Chondrocyte (in vitro differentiated cells): ENCODE results near the gene AHCY. TPM values are rescaled to one million over a fixed set of nuclear protein-coding genes. Genes with fewer than 3 reads are reported as not detected.
"Not testable (repeated sequence)": the region's sequence is repeated elsewhere in the genome, so short reads cannot be mapped to it uniquely, and the experiment has no call there.

ENCODE experiments used
- DNase-seq: peaks from one replicate; pipeline ENCODE4 v3.0.0; 2021; ENCODE audit warnings: mixed read lengths, low spot score
- H3K27ac Mint-ChIP-seq: one replicate; pipeline ENCODE4 v1.8.0; 2021; ENCODE audit warnings: mild to moderate bottlenecking, moderate library complexity, mixed read lengths; ENCODE audit not compliant: unreplicated experiment
- H3K27me3 Mint-ChIP-seq: 2 replicates; pipeline ENCODE4 v1.8.0; 2021; ENCODE audit warnings: low read depth, mixed read lengths
- H3K36me3 Mint-ChIP-seq: 2 replicates; pipeline ENCODE4 v1.8.0; 2021; ENCODE audit warnings: low read depth, mixed read lengths
- H3K4me1 Mint-ChIP-seq: 2 replicates; pipeline ENCODE4 v1.8.0; 2021; ENCODE audit warnings: low read depth, mild to moderate bottlenecking, mixed read lengths
- H3K4me3 Mint-ChIP-seq: one replicate; pipeline ENCODE4 v1.8.0; 2021; ENCODE audit warnings: mild to moderate bottlenecking, moderate library complexity, mixed read lengths; ENCODE audit not compliant: unreplicated experiment
- H3K9me3 Mint-ChIP-seq: 2 replicates; pipeline ENCODE4 v1.8.0; 2021; ENCODE audit warnings: low read depth, mixed read lengths
- CTCF ChIP-seq: fragments of 200-600 bp; sonication (generic); IDR thresholded peaks from 2 replicates; pipeline ENCODE4 v1.5.0; 2021; ENCODE audit warnings: antibody characterized with exemption, mild to moderate bottlenecking, moderate library complexity
- total RNA-seq: library from RNA; stranded (reverse); gene quantifications from 3 replicates; pipeline ENCODE4 v1.2.1, GENCODE V29; 2021

The AHCY gene
- total RNA-seq, 1 donor from 2014 or later: 162 TPM

GRCh38 chr20:34268145-34268544 lies 35.0 kb downstream of the AHCY start:
- H3K27me3 Mint-ChIP-seq: no peaks in the 10 kb centered on the region
- H3K4me3 Mint-ChIP-seq: peak overlapping the region; percentile 34
- TF ChIP-seq CTCF: no peak
- no peak overlapping the region for H3K27ac Mint-ChIP-seq
- no peak for DNase-seq
- no peaks in the 10 kb centered on the region for H3K9me3 Mint-ChIP-seq
- H3K4me1 Mint-ChIP-seq: peaks cover 18% of the 10 kb centered on the region
- H3K36me3 Mint-ChIP-seq: peaks cover under 1% of the 10 kb centered on the region

GRCh38 chr20:34264141-34264540 lies 39.0 kb downstream of the AHCY start:
- no peak for DNase-seq
- Mint-ChIP-seq H3K27ac (no peak overlapping the region), H3K4me3 (no peak overlapping the region), H3K4me1 (peaks cover 4% of the 10 kb centered on the region), H3K9me3 (no peaks in the 10 kb centered on the region), H3K36me3 (no peaks in the 10 kb centered on the region), H3K27me3 (no peaks in the 10 kb centered on the region)
- TF ChIP-seq CTCF: no peak

- not testable (repeated sequence) for H3K36me3 Mint-ChIP-seq, H3K9me3 Mint-ChIP-seq, DNase-seq, H3K27me3 Mint-ChIP-seq, H3K27ac Mint-ChIP-seq, H3K4me1 Mint-ChIP-seq, H3K4me3 Mint-ChIP-seq
Measured at GRCh38 chr20:34263468-34263867, 39.7 kb downstream of the AHCY start.

GRCh38 chr20:34262488-34263288 lies 40.5 kb downstream of the AHCY start:
- Mint-ChIP-seq H3K27ac (peak overlapping the region; percentile 46), H3K4me1 (peaks cover 4% of the 10 kb centered on the region), H3K27me3 (no peaks in the 10 kb centered on the region), H3K9me3 (no peaks in the 10 kb centered on the region), H3K4me3 (peak overlapping the region; percentile 20), H3K36me3 (no peaks in the 10 kb centered on the region)
- no peak for DNase-seq
- TF ChIP-seq CTCF: no peak

DNA sequence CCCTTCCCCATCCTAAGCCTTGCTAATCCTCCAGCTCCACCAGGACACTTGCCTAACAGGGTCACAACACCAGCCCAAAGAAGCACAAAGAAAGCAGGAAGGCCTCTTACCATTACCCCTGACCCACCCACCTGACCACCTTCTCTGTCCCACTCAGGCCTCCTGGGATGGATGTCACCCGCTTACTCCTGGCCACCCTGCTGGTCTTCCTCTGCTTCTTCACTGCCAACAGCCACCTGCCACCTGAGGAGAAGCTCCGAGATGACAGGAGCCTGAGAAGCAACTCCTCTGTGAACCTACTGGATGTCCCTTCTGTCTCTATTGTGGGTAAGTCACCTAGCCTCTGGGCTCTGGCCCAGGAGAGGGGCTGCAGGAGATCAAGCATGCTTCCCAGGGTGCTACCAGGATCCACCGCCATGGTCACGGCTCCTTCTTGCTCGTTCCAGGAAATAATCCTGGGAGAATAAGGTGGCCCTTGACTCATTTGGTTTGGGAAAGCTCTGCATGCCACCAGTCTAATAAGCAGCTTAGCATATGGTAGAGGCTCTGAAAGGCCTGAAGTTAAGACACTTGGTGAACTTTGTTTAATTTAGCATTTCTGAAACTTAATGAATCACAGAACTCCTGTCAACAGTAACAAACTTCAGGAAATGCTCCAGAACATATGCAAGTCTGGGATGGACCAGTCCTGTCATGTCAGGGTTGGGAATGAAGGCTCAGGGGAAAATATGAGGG lies 42.8 kb downstream of the AHCY start:
- no peak overlapping the region for H3K27ac Mint-ChIP-seq

More for the DNA sequence above, 42.8 kb downstream of the AHCY start:
- DNase-seq: no peak
- TF ChIP-seq CTCF: no peak
- H3K4me3 Mint-ChIP-seq: no peak overlapping the region
- H3K9me3 Mint-ChIP-seq: no peaks in the 10 kb centered on the region
- H3K4me1 Mint-ChIP-seq: peaks cover 4% of the 10 kb centered on the region
- no peaks in the 10 kb centered on the region for H3K27me3 Mint-ChIP-seq
- no peaks in the 10 kb centered on the region for H3K36me3 Mint-ChIP-seq
